Right ventricle myocardium inferior (tissue), 1 donor: Measurements from ENCODE around the gene EEIG2. TPM values are rescaled to one million over a fixed set of nuclear protein-coding genes. Genes with fewer than 3 reads are reported as not detected.
A peak's percentile ranks its signal among the peaks of the same experiment; 100 is the strongest.

Experiments
- ATAC-seq: fragments of 200-7000 bp; cut with Tn5 transposase; one replicate; pipeline ENCODE4 v1.9.1; 2020; ENCODE audit warnings: mild to moderate bottlenecking, moderate library complexity
- DNase-seq: peaks from one replicate; pipeline ENCODE4 v3.0.0; 2021; ENCODE audit errors: missing footprints
- intact Hi-C: fragments of 100-400 bp; cut with DNase I; formaldehyde crosslinking; loops from one replicate; pipeline ENCODE4 v1.11.0; 2022
- total RNA-seq: library from RNA; stranded (reverse); fragmentation: NEBNext Ultra II Directional; extraction: Animal tissue kit (Norgen Biotek cat#: 25700); gene quantifications from one replicate; pipeline ENCODE4 v1.2.1, GENCODE V29; 2021
- donor health status: DM: no; HTN: yes; CAD: no; lungs with severe emphysema.

EEIG2 gene
- total RNA-seq, 1 donor from 2014 or later = 5.5 TPM

DNA sequence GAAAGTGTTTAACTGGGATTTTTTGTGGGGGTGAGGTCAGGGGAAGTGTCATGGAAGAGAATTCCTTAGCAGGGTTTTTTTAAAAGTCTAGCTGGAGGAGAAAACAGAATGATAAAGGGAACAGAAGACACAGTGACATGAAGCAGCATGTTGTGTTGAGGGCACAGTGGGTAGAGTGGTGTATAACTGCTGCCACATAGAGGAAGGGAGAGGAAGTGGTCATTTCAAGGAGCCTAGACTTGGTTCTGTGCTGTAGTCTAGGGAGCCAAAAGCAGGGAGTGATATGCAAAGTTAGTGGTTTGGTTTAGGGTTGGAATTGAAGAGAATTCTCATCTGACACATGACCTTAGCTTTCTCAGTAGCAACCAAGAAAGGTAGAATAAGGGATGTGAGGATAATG lies 10.2 kb downstream of the EEIG2 start:
- intact Hi-C loops = no loop called here
- DNase-seq (no peak), ATAC-seq (peak; percentile 68)

DNA sequence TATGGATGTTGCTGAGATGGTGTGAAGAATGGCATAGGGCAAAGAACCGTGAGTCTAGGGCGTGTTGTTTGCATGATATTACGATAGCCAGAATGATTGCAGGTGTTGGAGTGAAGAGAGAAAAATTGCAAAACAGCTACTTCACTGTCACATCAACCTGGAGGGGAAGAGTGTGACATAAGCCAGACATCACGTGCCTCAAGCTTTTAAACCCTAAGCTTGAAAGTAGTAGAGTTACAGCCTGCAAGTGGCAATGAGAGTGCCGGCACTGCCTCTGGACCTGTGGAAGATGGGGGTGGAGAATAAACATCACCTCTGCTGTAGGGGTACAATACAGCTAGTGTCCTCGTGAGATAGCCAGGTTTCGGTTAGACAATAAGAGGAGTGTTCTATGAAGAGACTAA lies 11.1 kb downstream of the EEIG2 start:
- intact Hi-C loops = loop anchor here (1.0 kb wide), 1 partner anchor 13 kb away; no protein-coding TSS in a partner anchor
- DNase-seq = no peak
- no peak for ATAC-seq

DNA sequence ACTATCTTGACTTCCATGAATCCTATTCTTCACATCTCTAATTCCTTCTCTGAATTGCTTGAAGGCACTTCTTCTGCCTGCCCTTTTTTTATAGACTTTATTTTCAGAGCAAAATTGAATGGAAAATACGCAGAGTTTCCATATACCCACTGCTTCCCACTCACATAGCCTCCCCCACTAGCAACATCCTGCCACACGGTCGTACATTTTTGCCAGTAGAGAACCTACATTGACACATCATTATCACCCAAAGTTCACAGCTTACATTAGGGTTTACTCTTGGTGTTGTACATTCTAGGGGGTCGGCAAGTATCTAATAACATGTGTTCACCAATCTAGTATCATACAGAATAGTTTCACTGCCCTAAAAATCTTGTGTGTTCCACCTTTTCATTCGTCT lies 12.3 kb downstream of the EEIG2 start:
- DNase-seq (no peak), ATAC-seq (no peak)
- intact Hi-C loops = no loop called here

DNA sequence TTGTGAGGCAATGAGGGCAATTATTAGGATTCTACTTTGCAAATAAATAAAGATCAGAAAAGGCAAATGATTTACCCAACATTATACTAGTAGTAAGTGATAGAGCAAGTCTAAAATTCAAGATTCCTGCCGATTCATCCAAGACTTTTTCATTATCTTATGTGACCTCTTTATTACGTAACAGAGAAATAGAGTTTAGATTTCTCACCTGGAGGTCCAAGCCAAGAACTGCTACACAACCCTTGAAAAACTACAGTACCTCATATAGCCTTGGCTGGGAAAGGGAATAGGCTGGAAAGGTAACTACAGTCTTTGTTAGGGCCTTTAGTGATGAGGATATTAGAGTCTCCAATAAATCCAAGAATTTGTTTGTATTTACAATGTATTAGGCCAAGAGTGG lies 13.3 kb downstream of the EEIG2 start:
- DNase-seq (no peak), ATAC-seq (no peak)
- intact Hi-C loops = no loop called here

DNA sequence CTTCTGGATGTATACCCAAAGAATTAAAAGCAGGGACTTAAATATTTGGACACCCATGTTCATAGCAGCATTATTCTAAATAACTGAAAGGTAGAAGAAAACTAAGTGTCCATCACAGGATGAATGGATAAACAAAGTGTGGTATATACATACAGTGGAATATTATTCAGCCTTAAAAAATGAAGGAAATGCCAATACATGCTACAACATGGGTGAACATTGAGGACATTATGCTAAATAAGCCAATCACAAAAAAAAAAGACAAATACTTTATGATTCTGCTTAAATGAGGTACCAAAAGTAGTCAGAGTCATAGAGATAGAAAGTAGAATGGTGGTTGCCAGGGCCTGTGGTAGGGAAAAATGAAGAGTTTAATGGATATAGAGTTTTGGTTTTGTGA lies 14.1 kb downstream of the EEIG2 start:
- intact Hi-C loops = no loop called here
- no peak for ATAC-seq
- no peak for DNase-seq

- DNase-seq (no peak), ATAC-seq (no peak)
- intact Hi-C loops = no loop called here
These were observed 15.5 kb downstream of the EEIG2 start for GRCh38 chr1:108575375-108575774.

GRCh38 chr1:108583757-108584427 lies 24.0 kb downstream of the EEIG2 start:
- intact Hi-C loops = loop anchor here (1.0 kb wide), 1 partner anchor 13 kb away; no protein-coding TSS in a partner anchor
- ATAC-seq = peak; percentile 37

DNA sequence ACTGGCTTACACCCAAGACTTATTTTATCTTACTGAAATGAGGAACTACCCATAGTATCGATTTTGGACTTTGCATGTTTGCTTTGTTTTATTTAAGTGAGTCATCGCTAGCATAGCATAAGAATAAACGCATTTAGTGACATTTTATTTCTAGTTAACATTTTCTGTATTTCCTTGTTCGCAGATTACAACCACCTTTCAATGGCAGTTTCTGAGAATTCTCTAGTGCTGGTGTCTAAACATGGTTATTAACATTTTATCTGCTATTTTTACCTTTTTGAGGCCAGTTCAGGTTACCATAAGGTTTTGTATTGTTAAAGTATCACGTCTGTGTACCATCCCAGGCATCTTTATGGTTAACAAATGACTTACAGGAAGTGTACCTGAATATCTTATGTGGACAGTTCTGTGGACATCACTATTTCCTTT lies 24.5 kb downstream of the EEIG2 start:
- intact Hi-C loops = loop anchor here (1.0 kb wide), 1 partner anchor 13 kb away; no protein-coding TSS in a partner anchor
- no peak for ATAC-seq
- no peak for DNase-seq

More at GRCh38 chr1:108583757-108584427, 24.0 kb downstream of the EEIG2 start:
- DNase-seq = no peak

- ATAC-seq (no peak), DNase-seq (no peak)
- intact Hi-C loops = no loop called here
These were observed 25.4 kb downstream of the EEIG2 start for GRCh38 chr1:108585313-108585712.

GRCh38 chr1:108590441-108590840 lies 30.5 kb downstream of the EEIG2 start:
- intact Hi-C loops = no loop called here
- DNase-seq (peak; percentile 61), ATAC-seq (peak; percentile 45)

DNA sequence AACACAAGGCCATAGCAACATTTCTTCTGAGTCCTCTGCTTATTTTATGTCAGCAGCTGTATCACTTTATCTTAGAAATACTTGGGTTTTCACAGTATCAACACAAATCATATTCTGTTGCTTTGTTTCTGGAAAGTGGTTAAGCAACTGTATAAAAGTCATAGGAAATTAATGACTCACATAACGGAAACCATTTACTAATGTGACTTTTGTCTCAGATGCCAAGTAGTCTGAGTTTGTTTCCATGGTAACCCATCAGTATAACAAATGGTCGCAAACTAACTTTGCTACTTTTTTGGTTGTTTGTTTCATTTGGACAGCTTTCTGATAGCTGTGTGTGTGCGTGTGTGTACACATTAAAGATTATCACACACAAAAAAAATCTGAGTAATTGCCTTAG lies 31.1 kb downstream of the EEIG2 start:
- peak; percentile 77 for ATAC-seq
- intact Hi-C loops = no loop called here

DNA sequence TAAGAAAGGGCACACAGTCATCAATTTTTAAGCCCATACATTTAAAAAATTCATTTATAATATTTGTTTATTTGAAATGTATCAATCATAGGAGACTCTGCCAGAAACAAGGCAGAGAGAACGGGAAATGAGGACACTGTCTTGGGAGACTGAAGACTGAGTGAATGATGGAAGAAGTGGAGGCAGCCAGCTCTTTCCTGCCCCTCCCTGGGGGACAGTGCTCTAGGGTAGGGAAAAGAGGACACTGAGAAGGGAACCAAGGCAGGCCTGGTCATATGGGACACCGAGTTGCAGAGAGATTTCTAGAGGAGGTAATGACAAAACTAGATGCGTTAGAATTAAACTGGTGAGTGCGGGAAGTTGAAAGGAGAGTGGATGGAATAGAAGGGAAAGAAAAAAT lies 31.6 kb downstream of the EEIG2 start:
- ATAC-seq (peak; percentile 66), DNase-seq (no peak)
- intact Hi-C loops = no loop called here

More for the DNA sequence above, 31.1 kb downstream of the EEIG2 start:
- no peak for DNase-seq

GRCh38 chr1:108592030-108592759 lies 32.3 kb downstream of the EEIG2 start:
- ATAC-seq (no peak), DNase-seq (no peak)
- intact Hi-C loops = no loop called here

- ATAC-seq (no peak), DNase-seq (no peak)
- intact Hi-C loops = no loop called here
These were observed 33.5 kb downstream of the EEIG2 start for GRCh38 chr1:108593448-108593847.

- intact Hi-C loops = loop anchor here (5.0 kb wide), 1 partner anchor 33 kb away; the partner anchor contains the start of gene EEIG2
These were observed 35.6 kb downstream of the EEIG2 start for GRCh38 chr1:108595507-108595906.

DNA sequence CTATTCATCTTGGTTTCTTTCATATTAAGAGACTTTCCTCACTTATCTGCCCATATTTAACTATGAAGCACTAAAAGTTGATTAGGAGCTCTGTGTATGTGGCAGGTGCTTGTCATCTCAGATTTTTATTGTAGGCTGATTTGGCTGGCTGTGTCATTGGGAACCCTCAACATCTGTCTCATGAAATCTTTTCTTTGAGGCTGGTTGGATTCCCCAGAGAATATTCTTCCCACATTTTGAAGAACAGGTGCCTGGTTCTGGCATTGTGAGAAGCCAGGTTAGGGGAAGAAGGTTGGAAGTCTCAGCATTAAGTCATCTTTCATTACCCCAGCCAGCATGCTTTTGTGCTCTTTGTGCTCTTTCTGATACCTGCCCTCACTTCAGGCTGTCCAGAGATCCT lies 37.1 kb downstream of the EEIG2 start:
- intact Hi-C loops = loop anchor here (5.0 kb wide), 1 partner anchor 35 kb away; the partner anchor contains the start of gene EEIG2
- ATAC-seq (no peak), DNase-seq (no peak)

More at GRCh38 chr1:108595507-108595906, 35.6 kb downstream of the EEIG2 start:
- ATAC-seq = peak; percentile 48
- no peak for DNase-seq

- ATAC-seq (no peak), DNase-seq (no peak)
- intact Hi-C loops = loop anchor here (5.0 kb wide), 1 partner anchor 36 kb away; the partner anchor contains the start of gene EEIG2
These were observed 38.4 kb downstream of the EEIG2 start for GRCh38 chr1:108598340-108598739.

- ATAC-seq = no peak
- no peak for DNase-seq
- intact Hi-C loops = no loop called here
These were observed 40.6 kb downstream of the EEIG2 start for GRCh38 chr1:108600504-108600903.

DNA sequence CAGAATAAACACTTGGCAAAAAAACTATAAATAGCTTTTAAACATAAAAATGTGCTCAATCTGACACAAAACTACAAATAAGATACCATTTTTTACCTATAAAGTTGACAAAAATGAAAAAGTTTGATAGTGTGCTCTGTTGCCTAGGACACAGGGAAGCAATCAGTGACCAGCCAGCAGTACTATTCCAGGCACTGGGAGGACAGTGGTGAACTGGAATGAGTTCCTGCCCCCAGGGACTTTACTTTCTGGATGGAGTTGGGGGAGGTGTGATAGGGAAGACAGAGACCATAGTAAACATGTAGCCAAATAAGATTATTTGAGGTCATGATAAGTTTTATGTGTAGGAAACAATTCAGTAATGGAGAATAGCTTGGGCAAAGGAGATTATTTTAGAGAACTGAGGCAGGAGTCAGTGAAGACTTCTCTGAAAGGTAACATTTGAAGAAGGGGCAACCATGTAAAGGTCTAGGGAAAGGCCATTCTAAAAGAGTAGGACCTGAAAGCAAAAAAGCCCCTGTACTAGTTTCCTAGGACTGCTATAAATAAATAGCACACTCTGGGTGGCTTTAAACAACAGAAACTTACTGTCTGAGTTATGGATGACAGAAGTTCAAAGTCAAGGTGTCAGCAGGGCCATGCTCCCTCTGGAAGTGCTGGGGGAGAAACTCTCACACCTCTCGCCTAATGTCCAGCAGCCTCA lies 42.0 kb downstream of the EEIG2 start:
- intact Hi-C loops = no loop called here
- peak; percentile 63 for ATAC-seq
- DNase-seq = no peak
